Astrocyte (in vitro differentiated cells and primary cell): Measurements from ENCODE around the gene EEF2. TPM values are rescaled to one million over a fixed set of nuclear protein-coding genes. Genes with fewer than 3 reads are reported as not detected.

Source experiments
- DNase-seq: peaks from one replicate; pipeline ENCODE4 v3.0.0-alpha.2; 2010; ENCODE audit warnings: low read depth
- FAIRE-seq: peaks from 2 replicates; lab custom pipeline; 2011; peaks lifted over from hg19 to GRCh38; lab: Jason Lieb, UNC
- H2AFZ ChIP-seq: 2 replicates; pipeline ENCODE4 v1.6.0; 2012; ENCODE audit warnings: low read depth, low read length, inconsistent platforms
- H3K27ac ChIP-seq: 2 replicates; pipeline ENCODE4 v1.5.1; 2011; ENCODE audit warnings: low read depth, low read length, inconsistent platforms
- H3K27me3 ChIP-seq: 2 replicates; pipeline ENCODE4 v1.6.0; 2011; ENCODE audit warnings: low read length, inconsistent platforms; ENCODE audit not compliant: insufficient read depth
- H3K36me3 ChIP-seq: 2 replicates; pipeline ENCODE4 v1.5.1; 2011; ENCODE audit warnings: low read length, inconsistent platforms; ENCODE audit not compliant: insufficient read depth
- H3K4me1 ChIP-seq: 2 replicates; pipeline ENCODE4 v1.5.1; 2011; ENCODE audit warnings: low read length, inconsistent platforms; ENCODE audit not compliant: insufficient read depth
- H3K4me2 ChIP-seq: 2 replicates; pipeline ENCODE4 v1.6.0; 2012; ENCODE audit warnings: low read length, inconsistent platforms
- H3K4me3 ChIP-seq: 2 replicates; pipeline ENCODE4 v1.5.1; 2011; ENCODE audit warnings: low read depth, mild to moderate bottlenecking, low read length, inconsistent platforms; ENCODE audit not compliant: insufficient read depth
- H3K79me2 ChIP-seq: 2 replicates; pipeline ENCODE4 v1.6.0; 2012; ENCODE audit warnings: mild to moderate bottlenecking, low read length, inconsistent platforms; ENCODE audit not compliant: insufficient read depth
- H3K9ac ChIP-seq: 2 replicates; pipeline ENCODE4 v1.6.0; 2012; ENCODE audit warnings: mild to moderate bottlenecking, low read length, inconsistent platforms
- H3K9me3 ChIP-seq: 2 replicates; pipeline ENCODE4 v1.5.1; 2012; ENCODE audit warnings: low read depth, mild to moderate bottlenecking, low read length, inconsistent platforms; ENCODE audit not compliant: insufficient read depth
- H4K20me1 ChIP-seq: 2 replicates; pipeline ENCODE4 v1.6.0; 2012; ENCODE audit warnings: low read length, inconsistent platforms; ENCODE audit not compliant: insufficient read depth
- H3K27ac Mint-ChIP-seq: one replicate; pipeline ENCODE4 v1.8.0; 2021; ENCODE audit warnings: mild to moderate bottlenecking, mixed read lengths; ENCODE audit not compliant: unreplicated experiment
- H3K27me3 Mint-ChIP-seq: one replicate; pipeline ENCODE4 v1.8.0; 2021; ENCODE audit warnings: low read depth, mixed read lengths; ENCODE audit not compliant: unreplicated experiment
- H3K36me3 Mint-ChIP-seq: one replicate; pipeline ENCODE4 v1.8.0; 2021; ENCODE audit warnings: low read depth, mixed read lengths; ENCODE audit not compliant: unreplicated experiment
- H3K4me1 Mint-ChIP-seq: one replicate; pipeline ENCODE4 v1.8.0; 2021; ENCODE audit warnings: low read depth, mixed read lengths; ENCODE audit not compliant: unreplicated experiment
- H3K4me3 Mint-ChIP-seq: one replicate; pipeline ENCODE4 v1.8.0; 2021; ENCODE audit warnings: mild to moderate bottlenecking, moderate library complexity, mixed read lengths; ENCODE audit not compliant: unreplicated experiment
- H3K9me3 Mint-ChIP-seq: one replicate; pipeline ENCODE4 v1.8.0; 2021; ENCODE audit warnings: mild to moderate bottlenecking, mixed read lengths; ENCODE audit not compliant: unreplicated experiment
- EZH2 ChIP-seq: IDR thresholded peaks from 2 replicates; pipeline ENCODE4 v1.6.1; 2012; ENCODE audit warnings: mild to moderate bottlenecking, low read length, inconsistent platforms; ENCODE audit not compliant: insufficient read depth
- total RNA-seq: library from RNA; stranded (reverse); gene quantifications from 2 replicates; pipeline ENCODE4 v1.2.1, GENCODE V29; 2021
- TF ChIP-seq, protein P1 (sequence below): IDR thresholded peaks from 2 replicates; pipeline ENCODE4 v1.5.1; 2011; ENCODE audit warnings: low read depth, mild to moderate bottlenecking, inconsistent platforms, low read length, moderate library complexity; ENCODE audit not compliant: insufficient read depth

The EEF2 gene
- total RNA-seq, 1 donor from 2014 or later: 2,739 TPM

DNA sequence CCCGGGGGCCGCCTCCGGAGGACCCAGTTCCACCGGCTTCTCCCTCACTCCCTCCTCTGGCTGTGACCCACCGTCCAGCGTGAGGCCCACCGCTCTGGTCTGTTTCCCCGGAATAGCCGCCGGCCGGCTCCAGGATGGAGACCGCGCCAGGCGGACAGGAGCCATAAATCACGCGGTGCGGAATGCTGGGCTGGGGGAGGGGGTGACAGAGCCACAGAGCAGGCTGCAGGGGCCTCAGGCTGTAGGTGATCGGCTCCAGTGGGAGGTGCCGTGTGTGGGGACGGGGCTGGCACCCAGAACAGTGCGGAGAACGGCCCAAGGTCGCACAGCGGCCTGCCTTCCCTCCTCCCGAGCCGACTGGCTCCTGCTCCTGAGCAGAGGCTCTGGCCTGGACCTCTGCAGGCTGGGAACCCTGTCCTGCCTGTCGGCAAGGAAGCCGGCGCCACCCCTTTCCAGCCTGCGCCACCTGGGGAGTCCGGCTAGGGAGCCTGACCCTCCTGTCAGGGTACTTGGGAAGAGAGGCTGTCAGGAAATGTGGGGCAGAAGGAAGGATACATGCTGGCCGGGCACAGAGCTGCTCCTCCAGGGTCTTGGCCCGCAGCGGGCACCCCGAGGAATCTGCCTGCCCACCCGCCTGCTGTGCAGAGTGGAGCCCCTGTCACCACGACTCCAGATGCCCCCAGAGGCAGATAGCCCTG lies 30.6 kb upstream of the EEF2 start:
- Histone ChIP-seq H3K9me3 (no peaks in the 10 kb centered on the region), H3K4me3 (no peak overlapping the region), H3K4me1 (no peaks in the 10 kb centered on the region), H3K27me3 (no peaks in the 10 kb centered on the region), H3K4me2 (no peak overlapping the region), H2AFZ (no peak overlapping the region), H3K27ac (no peak overlapping the region), H3K9ac (no peak overlapping the region), H3K36me3 (no peaks in the 10 kb centered on the region), H4K20me1 (peaks cover 85% of the 10 kb centered on the region), H3K79me2 (peaks cover 85% of the 10 kb centered on the region)
- Mint-ChIP-seq H3K27ac (no peak overlapping the region), H3K4me1 (no peaks in the 10 kb centered on the region), H3K9me3 (no peaks in the 10 kb centered on the region), H3K27me3 (no peaks in the 10 kb centered on the region), H3K36me3 (peaks cover 1% of the 10 kb centered on the region), H3K4me3 (no peak overlapping the region)
- DNase-seq (no peak), FAIRE-seq (no peak)
- no peak for TF ChIP-seq EZH2
- TF ChIP-seq, protein P1, sequence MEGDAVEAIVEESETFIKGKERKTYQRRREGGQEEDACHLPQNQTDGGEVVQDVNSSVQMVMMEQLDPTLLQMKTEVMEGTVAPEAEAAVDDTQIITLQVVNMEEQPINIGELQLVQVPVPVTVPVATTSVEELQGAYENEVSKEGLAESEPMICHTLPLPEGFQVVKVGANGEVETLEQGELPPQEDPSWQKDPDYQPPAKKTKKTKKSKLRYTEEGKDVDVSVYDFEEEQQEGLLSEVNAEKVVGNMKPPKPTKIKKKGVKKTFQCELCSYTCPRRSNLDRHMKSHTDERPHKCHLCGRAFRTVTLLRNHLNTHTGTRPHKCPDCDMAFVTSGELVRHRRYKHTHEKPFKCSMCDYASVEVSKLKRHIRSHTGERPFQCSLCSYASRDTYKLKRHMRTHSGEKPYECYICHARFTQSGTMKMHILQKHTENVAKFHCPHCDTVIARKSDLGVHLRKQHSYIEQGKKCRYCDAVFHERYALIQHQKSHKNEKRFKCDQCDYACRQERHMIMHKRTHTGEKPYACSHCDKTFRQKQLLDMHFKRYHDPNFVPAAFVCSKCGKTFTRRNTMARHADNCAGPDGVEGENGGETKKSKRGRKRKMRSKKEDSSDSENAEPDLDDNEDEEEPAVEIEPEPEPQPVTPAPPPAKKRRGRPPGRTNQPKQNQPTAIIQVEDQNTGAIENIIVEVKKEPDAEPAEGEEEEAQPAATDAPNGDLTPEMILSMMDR: no peak

DNA sequence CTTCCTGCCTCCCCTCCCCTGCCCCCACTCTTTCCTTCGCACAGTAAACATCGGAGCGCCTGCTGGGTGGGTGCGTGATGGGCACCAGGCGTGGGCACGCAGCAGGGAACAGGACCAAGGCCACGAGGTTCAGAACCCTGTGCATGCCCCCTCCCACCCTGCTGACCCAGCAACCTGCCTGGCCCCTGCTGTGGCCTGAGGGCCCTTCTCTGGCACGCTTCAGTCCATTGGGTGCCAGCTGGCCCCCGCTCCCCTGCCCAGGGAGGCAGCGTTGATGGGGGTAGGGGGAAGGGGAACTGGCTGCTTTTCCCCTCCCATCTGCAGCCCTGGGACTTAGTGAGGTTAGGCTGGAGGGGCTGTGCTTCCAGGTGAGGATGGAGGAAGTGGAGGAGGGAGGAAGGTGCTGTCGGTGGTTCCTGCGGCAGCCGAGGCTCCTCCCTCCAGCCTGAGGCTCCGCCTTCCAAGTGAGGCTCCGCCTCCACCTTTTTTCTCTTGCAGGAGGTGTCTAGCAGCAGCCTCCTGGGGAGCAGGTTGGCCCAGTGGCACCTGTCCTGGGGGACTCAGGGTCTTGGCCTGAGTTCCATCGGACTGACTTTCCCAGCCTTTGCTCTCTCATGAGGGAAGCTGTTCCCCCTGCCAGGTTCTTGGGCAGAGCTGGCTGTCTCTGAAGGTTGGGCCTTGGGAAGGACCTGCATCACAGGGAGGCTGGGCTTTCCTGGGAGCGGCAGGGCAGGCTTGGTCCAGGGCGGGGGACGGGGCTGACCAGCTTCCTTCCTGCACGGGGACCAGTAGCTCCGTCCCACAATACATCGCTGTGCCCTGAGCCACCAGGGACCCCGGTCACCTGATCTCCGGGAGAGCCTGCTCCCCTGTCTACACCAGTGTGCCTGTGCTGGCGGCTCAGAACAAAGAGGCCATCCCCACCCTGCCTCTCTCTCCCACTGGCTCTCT lies 29.6 kb upstream of the EEF2 start:
- no peak for DNase-seq
- Histone ChIP-seq H3K27me3 (no peaks in the 10 kb centered on the region), H3K36me3 (no peaks in the 10 kb centered on the region), H3K9me3 (no peaks in the 10 kb centered on the region), H3K4me1 (no peaks in the 10 kb centered on the region), H4K20me1 (peaks cover 87% of the 10 kb centered on the region), H3K79me2 (peaks cover 86% of the 10 kb centered on the region), H3K9ac (no peak overlapping the region), H3K4me3 (no peak overlapping the region), H3K27ac (no peak overlapping the region), H3K4me2 (no peak overlapping the region), H2AFZ (no peak overlapping the region)
- Mint-ChIP-seq H3K27me3 (no peaks in the 10 kb centered on the region), H3K4me3 (no peak overlapping the region), H3K9me3 (no peaks in the 10 kb centered on the region), H3K27ac (no peak overlapping the region), H3K36me3 (peaks cover 1% of the 10 kb centered on the region), H3K4me1 (peaks cover 2% of the 10 kb centered on the region)
- no peak for FAIRE-seq
- no peak for TF ChIP-seq EZH2
- TF ChIP-seq, protein P1: no peak
